Lower lobe of right lung (tissue), 2 donors: Measurements from ENCODE around the gene COL4A2. TPM values are rescaled to one million over a fixed set of nuclear protein-coding genes. Genes with fewer than 3 reads are reported as not detected.
A peak's percentile ranks its signal among the peaks of the same experiment; 100 is the strongest.

Source experiments
- ATAC-seq, 2 donors: fragments of 200-7000 bp; cut with Tn5 transposase; one replicate each; pipeline ENCODE4 v1.9.1; 2020 to 2022; ENCODE audit warnings: mild to moderate bottlenecking in 2 of 2, moderate library complexity in 2 of 2
- DNase-seq: peaks from one replicate; pipeline ENCODE4 v3.0.0-alpha.2; 2020
- H3K27ac ChIP-seq: fragments of 200-600 bp; one replicate; pipeline ENCODE4 v1.8.0; 2022
- H3K27me3 ChIP-seq: fragments of 200-600 bp; one replicate; pipeline ENCODE4 v1.8.0; 2022; ENCODE audit warnings: low read depth
- H3K36me3 ChIP-seq: fragments of 200-600 bp; one replicate; pipeline ENCODE4 v1.8.0; 2022; ENCODE audit warnings: mild to moderate bottlenecking
- H3K4me1 ChIP-seq: fragments of 200-600 bp; one replicate; pipeline ENCODE4 v1.8.0; 2022
- H3K4me3 ChIP-seq: fragments of 200-600 bp; one replicate; pipeline ENCODE4 v1.8.0; 2022; ENCODE audit warnings: mild to moderate bottlenecking
- H3K9me3 ChIP-seq: fragments of 200-600 bp; one replicate; pipeline ENCODE4 v1.8.0; 2022
- CTCF ChIP-seq: fragments of 200-600 bp; IDR thresholded peaks from one replicate; pipeline ENCODE4 v1.8.0; 2022; ENCODE audit warnings: antibody characterized with exemption, mild to moderate bottlenecking
- intact Hi-C: fragments of 100-400 bp; cut with DNase I; formaldehyde crosslinking; loops from one replicate; pipeline ENCODE4 v1.11.0; 2022
- total RNA-seq: library from RNA; stranded (reverse); fragmentation: NEBNext Ultra II Directional; extraction: Animal tissue kit (Norgen Biotek cat#: 25700); gene quantifications from one replicate; pipeline ENCODE4 v1.2.1, GENCODE V29; 2021
- donor health status: DM: no; HTN: yes; CAD: no; lungs with severe emphysema.

The COL4A2 gene
- total RNA-seq, 1 donor from 2014 or later: 185 TPM

- DNase-seq: no peak
- Histone ChIP-seq H3K4me1 (peaks cover 16% of the 10 kb centered on the region), H3K27ac (peak overlapping the region; percentile 37), H3K9me3 (no peaks in the 10 kb centered on the region), H3K4me3 (no peak overlapping the region), H3K27me3 (no peaks in the 10 kb centered on the region), H3K36me3 (peaks cover 5% of the 10 kb centered on the region)
- intact Hi-C loops: no loop called here
- ATAC-seq: peak in 1 of 2 donors; percentile 29
- no peak for TF ChIP-seq CTCF
Measured at GRCh38 chr13:110286833-110287819, 20.0 kb upstream of the COL4A2 start.

GRCh38 chr13:110289174-110289573, 17.9 kb upstream of the COL4A2 start:
- intact Hi-C loops: no loop called here
- Histone ChIP-seq H3K27me3 (no peaks in the 10 kb centered on the region), H3K27ac (no peak overlapping the region), H3K4me3 (no peak overlapping the region), H3K9me3 (no peaks in the 10 kb centered on the region), H3K36me3 (peaks cover 5% of the 10 kb centered on the region), H3K4me1 (peaks cover 16% of the 10 kb centered on the region)
- TF ChIP-seq CTCF: no peak
- DNase-seq: no peak
- no peak for ATAC-seq

- TF ChIP-seq CTCF: no peak
- ATAC-seq: no peak
- Histone ChIP-seq H3K9me3 (no peaks in the 10 kb centered on the region), H3K27ac (no peak overlapping the region), H3K27me3 (no peaks in the 10 kb centered on the region), H3K4me3 (no peak overlapping the region), H3K4me1 (peaks cover 16% of the 10 kb centered on the region), H3K36me3 (peaks cover 5% of the 10 kb centered on the region)
- no peak for DNase-seq
- intact Hi-C loops: no loop called here
Measured at GRCh38 chr13:110289661-110290060, 17.4 kb upstream of the COL4A2 start.

- intact Hi-C loops: no loop called here
- H3K27ac ChIP-seq: no peak overlapping the region
- H3K27me3 ChIP-seq: no peaks in the 10 kb centered on the region
- H3K4me3 ChIP-seq: no peak overlapping the region
- H3K4me1 ChIP-seq: peaks cover 16% of the 10 kb centered on the region
- no peak for TF ChIP-seq CTCF
- peaks cover 5% of the 10 kb centered on the region for H3K36me3 ChIP-seq
- DNase-seq (no peak), ATAC-seq (no peak)
- no peaks in the 10 kb centered on the region for H3K9me3 ChIP-seq
Measured at GRCh38 chr13:110290153-110290552, 16.9 kb upstream of the COL4A2 start.

- DNase-seq (no peak), ATAC-seq (no peak)
- Histone ChIP-seq H3K4me3 (no peak overlapping the region), H3K27ac (no peak overlapping the region), H3K9me3 (no peaks in the 10 kb centered on the region), H3K27me3 (no peaks in the 10 kb centered on the region), H3K36me3 (peaks cover 5% of the 10 kb centered on the region), H3K4me1 (peaks cover 16% of the 10 kb centered on the region)
- intact Hi-C loops: no loop called here
- TF ChIP-seq CTCF: no peak
Measured at GRCh38 chr13:110290826-110291225, 16.3 kb upstream of the COL4A2 start.
